GM18861 (cell line): ENCODE data around the gene CCDC201.

Source experiments
- ATAC-seq: cut with Tn5 transposase; IDR thresholded peaks from one replicate; pipeline ENCODE4 v1.9.1; 2021; ENCODE audit not compliant: unreplicated experiment

The CCDC201 gene

GRCh38 chr7:45893996-45894664, 21.2 kb upstream of the CCDC201 start:
- ATAC-seq = no peak

- no peak for ATAC-seq
Observed at GRCh38 chr7:45893374-45893995, 20.6 kb upstream of the CCDC201 start.

GRCh38 chr7:45892407-45893035, 19.6 kb upstream of the CCDC201 start:
- no peak for ATAC-seq

- no peak for ATAC-seq
Observed at GRCh38 chr7:45891462-45892402, 18.9 kb upstream of the CCDC201 start.

GRCh38 chr7:45890902-45891461, 18.1 kb upstream of the CCDC201 start:
- no peak for ATAC-seq

- no peak for ATAC-seq
Observed at GRCh38 chr7:45890125-45890901, 17.4 kb upstream of the CCDC201 start.

- no peak for ATAC-seq
Observed at GRCh38 chr7:45889367-45890067, 16.6 kb upstream of the CCDC201 start.

- ATAC-seq = no peak
Observed at GRCh38 chr7:45888993-45889366, 16.1 kb upstream of the CCDC201 start.

GRCh38 chr7:45888185-45888992, 15.5 kb upstream of the CCDC201 start, which contains the start of gene IGFBP1:
Gene IGFBP1, plus strand, starts transcription at chr7:45888488. Its CDS starts 165 bp downstream, at chr7:45888653.
- ATAC-seq = no peak

- no peak for ATAC-seq
Observed at GRCh38 chr7:45886931-45887667, 14.2 kb upstream of the CCDC201 start.

- no peak for ATAC-seq
Observed at GRCh38 chr7:45885264-45885882, 12.5 kb upstream of the CCDC201 start.

GRCh38 chr7:45884136-45884535, 11.3 kb upstream of the CCDC201 start:
- no peak for ATAC-seq

GRCh38 chr7:45882465-45882810, 9.6 kb upstream of the CCDC201 start:
- ATAC-seq = no peak

- no peak for ATAC-seq
Observed at GRCh38 chr7:45881759-45882464, 9.0 kb upstream of the CCDC201 start.

- no peak for ATAC-seq
Observed at GRCh38 chr7:45881280-45881758, 8.4 kb upstream of the CCDC201 start.

GRCh38 chr7:45880433-45880860, 7.6 kb upstream of the CCDC201 start:
- no peak for ATAC-seq
